ENCODE measurements around the gene MFSD11.

GRCh38 chr17:76700617-76701470 is 37.1 kb upstream of the MFSD11 start:
- TF ChIP-seq POLR2A (IDR thresholded peaks at IDR 0.05; ENCODE audit: borderline replicate concordance, extremely low read depth, insufficient read depth, insufficient read length) = no peak
- TF ChIP-seq CEBPB (IDR thresholded peaks at IDR 0.05; ENCODE audit: low read depth) = no peak
- TF ChIP-seq RAD21 (IDR thresholded peaks at IDR 0.05; ENCODE audit: low read depth) = no peak
- TF ChIP-seq SRF (IDR thresholded peaks at IDR 0.05; ENCODE audit: low read depth) = no peak
- TF ChIP-seq CTCF (IDR thresholded peaks at IDR 0.05 in 2 of 3, conservative IDR thresholded peaks at IDR 0.05 in 1 of 3; ENCODE audit: borderline replicate concordance in 1 of 3, insufficient read depth in 1 of 3, low read depth in 2 of 3, low read length in 2 of 3) = no peak
- no peak for TF ChIP-seq MAX (IDR thresholded peaks at IDR 0.05)
- no peak for TF ChIP-seq EZH2 (IDR thresholded peaks at IDR 0.05)
- no peak for TF ChIP-seq ZBTB33 (IDR thresholded peaks at IDR 0.05; ENCODE audit: extremely low read depth, insufficient replicate concordance, low read length)

All from HCT116 (cell line).